G401 (cell line): ENCODE data around the gene MSH4. TPM values are rescaled to one million over a fixed set of nuclear protein-coding genes. Genes with fewer than 3 reads are reported as not detected.
"Not testable (repeated sequence)": the region's sequence is repeated elsewhere in the genome, so short reads cannot be mapped to it uniquely, and the experiment has no call there.

Experiments
- DNase-seq: peaks from one replicate; pipeline ENCODE4 v3.0.0-alpha.2; 2015; ENCODE audit warnings: low spot score
- in situ Hi-C: cut with HindIII; loops from 2 replicates; pipeline ENCODE4 v1.10.0; 2016; ENCODE audit warnings: low sequenced_read_pairs, mixed read lengths
- total RNA-seq: library from RNA; depleted of rRNA; stranded (reverse); fragments of >200 nt; shearing (Covaris generic); gene quantifications from 2 replicates; pipeline ENCODE4 v1.2.3, GENCODE V29; 2014; rRNA removed

Gene MSH4
- total RNA-seq, 1 experiment from 2014 or later: not detected

DNA sequence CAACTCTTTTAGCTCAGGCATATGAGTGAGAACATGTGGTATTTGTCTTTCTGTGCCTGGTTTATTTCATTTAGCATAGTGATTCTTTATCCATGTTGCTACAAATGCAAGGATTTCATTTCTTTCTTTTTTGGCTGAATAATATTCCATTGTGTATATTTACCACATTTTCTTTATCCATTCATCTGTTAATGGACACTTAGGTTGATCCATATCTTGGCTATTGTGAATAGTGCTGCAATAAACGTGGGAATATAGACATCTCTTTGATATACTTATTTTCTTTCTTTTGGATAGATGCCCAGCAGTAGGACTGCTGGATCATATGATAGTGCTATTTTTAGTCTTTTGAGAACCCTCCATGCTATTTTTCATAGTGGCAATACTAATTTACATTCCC is 104.7 kb downstream of the MSH4 start:
- no peak for DNase-seq
- in situ Hi-C loops: no loop called here

DNA sequence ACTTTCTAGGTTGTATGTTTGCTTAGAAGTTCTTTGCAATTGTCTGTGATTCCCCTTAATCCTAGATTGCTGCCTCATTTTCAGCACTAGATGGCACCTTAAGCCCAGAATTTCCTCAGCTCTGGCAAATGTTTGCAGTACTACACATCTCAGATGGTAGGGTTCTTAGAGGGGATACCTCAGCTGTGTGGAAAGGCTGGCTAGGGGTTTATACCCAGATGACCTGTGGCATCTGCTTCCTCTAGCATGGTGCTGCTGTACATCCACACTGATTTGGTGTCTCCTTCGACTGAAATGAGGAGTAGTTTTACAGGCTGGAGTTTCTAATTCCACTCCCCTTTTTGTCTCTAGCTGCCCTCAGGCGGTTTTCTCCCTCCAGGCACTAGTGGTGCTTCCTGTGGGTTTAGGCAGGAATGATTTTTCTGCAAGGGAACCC is 112.1 kb downstream of the MSH4 start:
- peak; percentile 3 for DNase-seq
- in situ Hi-C loops: no loop called here

DNA sequence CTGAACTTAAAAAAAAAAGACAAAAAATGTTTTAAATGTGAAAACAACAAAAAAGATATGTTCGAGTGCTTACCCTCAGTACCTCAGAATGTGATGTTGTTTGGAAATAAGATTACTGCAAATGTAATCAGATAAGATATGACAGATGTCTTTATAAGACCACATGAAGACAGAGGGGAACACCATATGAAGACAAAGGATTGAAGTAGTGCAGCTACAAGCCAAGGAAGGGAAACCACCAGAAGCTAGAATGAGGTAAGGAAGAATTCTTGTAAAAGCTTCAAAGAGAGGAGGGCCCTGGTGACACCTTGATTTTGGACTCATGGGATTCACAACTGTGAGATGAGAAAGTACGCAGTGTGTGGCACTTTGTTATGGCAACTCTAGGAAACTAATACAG is 120.2 kb downstream of the MSH4 start:
- in situ Hi-C loops: no loop called here

DNA sequence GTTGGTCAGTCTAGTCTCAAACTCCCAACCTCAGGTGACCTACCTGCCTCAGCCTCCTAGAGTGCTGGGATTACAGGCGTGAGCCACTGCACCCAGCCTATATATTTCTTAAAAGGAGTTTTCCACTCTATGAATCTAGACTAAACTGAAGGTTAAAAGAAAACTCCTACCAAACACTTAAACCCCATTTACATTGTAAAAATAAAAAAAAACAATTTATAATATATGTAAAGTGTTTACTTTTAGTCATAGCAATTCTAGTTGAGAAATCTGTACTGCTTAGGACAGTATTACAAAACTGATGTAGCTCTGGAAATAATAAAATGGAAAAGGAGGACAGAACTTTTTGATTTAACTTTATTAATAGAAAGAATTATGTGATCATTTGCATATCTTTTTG is 126.0 kb downstream of the MSH4 start:
- no peak for DNase-seq
- in situ Hi-C loops: no loop called here

More for the DNA sequence above, 120.2 kb downstream of the MSH4 start:
- no peak for DNase-seq

DNA sequence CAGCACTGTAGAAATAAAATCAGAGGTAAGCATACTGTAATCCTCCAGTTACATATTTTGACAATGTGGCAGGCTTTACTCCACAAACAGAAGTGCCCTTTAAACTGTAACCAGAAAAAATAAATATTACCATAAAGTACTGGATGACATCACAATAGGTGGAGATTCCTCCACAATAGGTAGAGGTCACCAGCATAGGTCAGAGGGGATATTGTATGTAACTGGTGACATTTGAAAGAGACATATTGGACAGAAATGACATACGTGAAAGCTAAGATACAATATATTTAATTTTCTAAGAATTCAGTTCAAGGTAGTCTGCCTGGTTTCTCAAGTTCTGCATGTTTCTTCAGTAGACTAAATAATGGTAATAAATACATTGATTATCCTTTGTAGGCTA is 135.6 kb downstream of the MSH4 start, which contains the start of gene ASB17:
Gene ASB17, minus strand, starts transcription at position 101 of the 400 bp plus-strand sequence. CDS start 113 bp downstream, outside the sequence.
- in situ Hi-C loops: no loop called here
- no peak for DNase-seq

DNA sequence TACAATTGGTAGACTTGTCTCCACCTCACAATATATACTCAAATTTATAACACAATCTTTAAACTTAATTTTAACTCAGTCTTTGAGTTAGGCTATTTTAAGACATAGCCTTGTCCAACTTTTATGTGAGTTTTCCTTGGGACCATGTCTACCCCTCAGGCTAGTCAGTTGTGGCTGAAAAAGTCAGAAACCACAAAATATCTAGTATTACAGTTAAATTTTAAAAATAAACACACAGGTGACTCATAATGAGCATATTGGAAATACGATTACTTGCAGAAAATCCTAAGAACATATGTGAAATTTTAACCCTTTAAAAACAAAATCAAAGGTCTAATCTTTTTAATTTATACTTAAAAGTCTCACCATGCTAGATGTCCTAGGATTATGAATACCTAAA is 140.4 kb downstream of the MSH4 start:
- in situ Hi-C loops: no loop called here
- DNase-seq: no peak

DNA sequence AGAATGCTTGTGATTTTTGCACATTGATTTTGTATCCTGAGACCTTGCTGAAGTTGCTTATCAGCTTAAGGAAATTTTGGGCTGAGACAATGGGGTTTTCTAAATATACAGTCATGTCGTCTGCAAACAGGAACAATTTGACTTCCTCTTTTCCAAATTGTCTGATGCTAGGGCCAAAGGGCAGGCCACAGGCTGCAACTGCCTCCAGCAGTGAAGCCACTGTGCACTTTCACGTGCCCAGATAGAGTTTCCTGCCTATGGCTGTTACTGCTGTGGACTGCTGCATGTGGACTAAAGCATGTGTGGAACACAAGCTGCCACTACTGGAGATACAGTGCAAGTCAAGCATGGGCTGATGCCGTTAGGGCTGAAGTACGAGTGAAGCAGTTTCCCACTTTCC is 146.4 kb downstream of the MSH4 start:
- DNase-seq, in situ Hi-C loops: not testable (repeated sequence)

GRCh38 chr1:75950176-75950575 is 153.5 kb downstream of the MSH4 start:
- in situ Hi-C loops: no loop called here
- DNase-seq: no peak

DNA sequence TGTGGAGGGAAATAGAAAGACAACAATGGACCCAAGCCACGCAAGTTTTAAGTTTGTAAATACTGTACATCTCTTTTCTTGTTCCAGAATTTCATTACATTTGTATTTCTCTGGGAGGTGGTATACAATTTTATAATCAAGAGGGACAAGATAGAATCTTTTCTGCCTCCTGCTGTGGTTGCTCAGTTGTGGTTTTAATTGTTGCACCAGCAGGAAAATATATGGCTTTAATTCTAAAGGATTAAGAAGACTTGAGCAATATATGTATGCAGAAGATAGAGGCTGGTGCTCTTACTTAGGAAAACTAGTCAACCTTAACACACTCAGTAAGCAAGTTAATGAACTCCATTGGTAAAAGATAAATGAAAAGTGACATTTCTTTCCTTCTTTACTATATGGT is 155.3 kb downstream of the MSH4 start:
- in situ Hi-C loops: no loop called here
- DNase-seq: no peak

GRCh38 chr1:75953461-75953860 is 156.8 kb downstream of the MSH4 start:
- DNase-seq: no peak
- in situ Hi-C loops: no loop called here

DNA sequence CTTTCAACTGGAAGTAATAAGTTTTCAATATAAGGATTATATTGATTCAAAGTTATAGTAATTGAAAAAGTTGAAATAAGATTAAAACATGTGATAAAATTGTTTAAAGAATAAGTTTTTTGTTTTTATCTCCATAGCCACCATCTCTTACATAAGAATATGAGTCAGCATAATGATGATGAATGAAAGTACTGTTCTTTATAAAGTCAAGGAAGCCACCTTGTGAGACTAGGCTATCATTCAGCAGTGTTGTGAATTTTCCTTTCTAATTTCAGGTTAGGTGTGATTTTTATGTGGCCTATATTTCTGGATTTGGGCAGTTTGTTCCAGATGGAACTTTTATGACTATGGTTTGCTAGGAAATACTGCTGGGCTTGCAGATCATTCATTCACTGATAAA is 157.9 kb downstream of the MSH4 start:
- in situ Hi-C loops: no loop called here

More for the DNA sequence above, 157.9 kb downstream of the MSH4 start:
- no peak for DNase-seq

Other genes starting within 250 kb of the MSH4 start
- not detected in 2 replicates for gene SLC44A5, start 185.8 kb upstream of the MSH4 start, total RNA-seq
- gene ACADM, start 72.2 kb upstream of the MSH4 start, total RNA-seq: 35.3 and 44.4 TPM in 2 replicates
- 67.6 and 109 TPM in 2 replicates for gene RABGGTB, start 10.6 kb upstream of the MSH4 start, total RNA-seq
- gene ASB17, start 135.5 kb downstream of the MSH4 start, total RNA-seq: not detected in 2 replicates